Renal pelvis (tissue), 4 donors: ENCODE measurements around the gene FARP1. TPM values are rescaled to one million over a fixed set of nuclear protein-coding genes. Genes with fewer than 3 reads are reported as not detected.
"Not testable (repeated sequence)": the region's sequence is repeated elsewhere in the genome, so short reads cannot be mapped to it uniquely, and the experiment has no call there.

Experiments
- DNase-seq: peaks from one replicate; pipeline ENCODE4 v3.0.0-alpha.2; 2013
- polyA plus RNA-seq, 3 donors: library from polyadenylated mRNA; unstranded; fragments of 120-200 nt; gene quantifications; one replicate each; pipeline ENCODE4 v1.2.1, GENCODE V29; 2013; ENCODE audit not compliant: insufficient read length in 3 of 3

FARP1 gene
- polyA plus RNA-seq, 3 donors = 249 to 303 (median 268) TPM

DNA sequence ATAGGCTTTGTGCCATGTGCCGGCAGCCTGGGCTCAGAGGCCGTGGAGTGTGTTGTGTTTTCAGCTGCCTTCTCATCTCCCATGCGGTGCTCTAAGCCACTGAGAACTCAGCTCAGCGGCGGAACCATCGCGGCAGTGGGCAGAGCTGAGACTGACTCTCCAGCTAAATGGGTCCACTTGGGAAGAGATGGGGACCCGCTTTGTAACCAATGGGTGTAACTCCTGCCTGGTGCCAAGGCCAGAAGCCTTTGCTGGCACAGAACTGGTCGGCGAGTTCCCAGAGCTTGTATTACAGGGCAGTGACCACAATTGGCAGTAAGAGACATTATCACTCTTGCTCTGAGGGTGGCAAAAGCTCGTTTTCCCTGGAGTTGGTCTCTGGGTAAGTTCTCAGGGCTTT lies 251.0 kb downstream of the FARP1 start:
- DNase-seq = no peak

DNA sequence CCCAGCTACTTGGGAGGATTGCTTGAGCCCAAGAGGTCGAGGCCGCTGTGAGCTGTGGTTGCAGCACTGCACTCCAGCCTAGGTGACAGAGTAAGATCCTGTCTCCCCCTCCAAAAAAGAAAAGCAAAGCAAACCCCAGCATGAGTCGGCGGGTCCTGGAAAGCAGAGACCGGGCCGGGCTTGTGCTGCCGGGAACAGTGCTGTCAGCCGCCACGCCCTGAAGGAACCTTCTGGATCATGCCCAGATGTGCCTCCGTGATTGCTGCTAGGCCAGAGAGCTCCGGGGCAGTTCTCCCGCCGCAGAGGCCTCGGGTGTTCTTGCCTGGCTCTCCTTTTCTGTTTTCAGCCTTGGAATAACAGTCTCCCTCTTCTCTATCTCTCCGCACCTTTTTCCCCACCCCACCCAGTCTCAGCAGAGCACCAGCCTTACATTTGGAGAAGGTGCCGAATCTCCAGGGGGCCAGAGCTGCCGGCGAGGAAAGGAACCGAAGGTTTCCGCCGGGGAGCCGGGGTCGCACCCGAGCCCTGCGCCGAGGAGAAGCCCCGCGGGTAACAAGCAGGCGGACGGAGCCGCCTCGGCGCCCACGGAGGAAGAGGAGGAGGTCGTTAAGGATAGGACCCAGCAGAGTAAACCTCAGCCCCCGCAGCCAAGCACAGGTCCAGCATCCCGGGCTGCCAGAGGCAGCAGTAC lies 252.1 kb downstream of the FARP1 start:
- DNase-seq = no peak

DNA sequence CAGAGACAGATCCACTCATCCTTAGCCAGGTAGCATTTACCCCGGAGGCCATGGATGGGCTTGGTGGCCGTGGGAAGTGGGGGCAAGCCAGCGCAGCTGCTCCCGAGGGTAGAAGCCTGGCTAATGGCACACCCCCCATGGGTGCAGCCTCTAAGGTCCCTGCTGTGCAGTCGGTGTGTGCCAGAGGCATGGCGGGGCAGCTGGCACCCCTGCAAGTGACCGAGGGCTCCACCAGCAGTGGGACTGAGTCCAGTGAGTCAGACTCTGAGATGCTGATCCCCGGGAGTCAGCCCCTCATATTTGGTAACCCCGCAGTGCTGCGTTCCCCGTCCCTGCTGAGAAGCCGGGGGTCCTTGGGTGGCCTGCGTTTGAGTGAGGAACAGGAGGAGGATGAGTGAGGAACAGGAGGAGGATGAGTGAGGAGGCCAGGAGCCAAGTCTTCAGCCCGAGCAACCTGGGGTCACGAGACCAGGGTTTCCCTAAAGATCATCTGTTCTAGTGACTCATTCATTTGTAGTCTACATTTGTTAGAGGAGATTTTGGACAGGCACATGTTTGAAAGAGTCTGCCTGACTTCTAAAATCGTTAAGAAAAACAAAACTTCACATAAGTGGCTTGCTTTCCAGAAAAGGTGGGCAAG lies 253.3 kb downstream of the FARP1 start:
- DNase-seq = no peak

DNA sequence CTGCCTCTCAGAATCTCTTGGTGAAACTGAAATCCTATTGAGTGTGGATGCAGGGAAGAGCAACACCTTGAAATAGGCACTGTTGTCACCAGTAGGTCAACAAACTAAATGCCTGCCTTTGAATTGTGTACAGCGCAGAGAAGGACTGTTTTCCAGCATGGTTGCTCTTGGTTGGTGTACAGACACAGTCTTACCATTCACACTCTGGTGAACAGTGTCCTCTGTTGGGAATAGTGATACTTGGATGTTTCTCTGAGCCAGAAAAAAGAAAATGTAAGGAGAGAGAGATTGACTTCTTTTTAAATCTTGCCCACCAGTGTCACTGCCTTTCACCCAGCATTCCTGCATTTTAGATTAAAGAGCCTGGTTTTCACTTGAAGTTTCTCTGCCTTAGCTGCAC lies 254.3 kb downstream of the FARP1 start:
- DNase-seq = no peak

DNA sequence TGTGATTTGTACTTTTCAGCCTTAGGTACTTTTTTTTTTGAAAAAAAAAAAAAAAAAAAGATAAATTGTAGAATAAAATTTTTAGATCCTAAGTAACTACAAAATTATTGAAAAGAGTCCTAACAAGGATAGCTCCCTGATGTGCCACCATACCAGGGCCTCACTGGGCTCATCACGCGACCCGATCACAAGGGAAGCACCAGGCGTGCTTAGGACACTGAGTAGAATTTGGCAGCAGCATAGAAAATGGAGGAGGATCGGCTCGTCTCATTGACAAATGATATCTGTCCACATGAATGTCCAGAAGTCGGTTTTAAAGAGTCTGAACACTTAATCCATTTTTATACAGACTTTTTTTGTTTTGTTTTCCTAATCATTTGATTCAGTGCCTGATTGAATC lies 255.0 kb downstream of the FARP1 start:
- no peak for DNase-seq

DNA sequence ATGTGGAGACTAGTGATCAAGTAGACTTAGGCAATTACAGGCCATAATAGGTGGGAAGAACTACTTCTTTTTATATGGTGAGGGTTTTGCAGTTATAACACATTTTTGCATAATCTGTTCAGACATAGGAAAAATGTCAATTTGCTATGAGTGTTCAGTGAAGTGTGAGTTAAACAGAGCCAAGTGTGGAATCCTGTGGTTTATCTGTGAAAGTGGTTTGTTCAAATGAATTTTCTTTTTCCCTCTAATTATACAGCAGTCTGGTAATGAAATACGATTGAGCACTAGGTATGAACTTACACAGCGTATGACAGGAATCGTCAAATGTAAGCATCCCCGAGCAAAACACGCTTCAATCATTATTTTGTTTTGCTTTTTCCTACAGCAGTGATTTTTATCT lies 255.7 kb downstream of the FARP1 start:
- no peak for DNase-seq

DNA sequence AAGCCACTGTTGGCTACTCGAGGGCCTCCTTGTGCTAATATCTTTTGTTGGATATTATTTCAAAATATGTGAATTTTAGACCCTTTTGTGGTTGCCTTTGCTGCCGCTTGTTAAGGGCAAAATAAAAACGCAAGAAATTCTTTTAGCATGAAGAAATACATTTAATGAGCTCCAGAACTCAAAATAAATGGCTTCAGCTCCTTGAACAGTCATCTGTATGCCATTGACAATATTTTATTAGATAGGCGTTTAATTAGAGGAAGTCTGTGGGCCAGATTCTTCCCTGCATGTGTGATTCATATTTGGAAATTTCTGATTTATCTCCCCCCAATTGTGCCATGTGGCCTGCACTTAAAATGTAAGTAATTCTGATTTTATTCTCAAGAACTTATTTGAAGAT lies 256.9 kb downstream of the FARP1 start:
- no peak for DNase-seq

DNA sequence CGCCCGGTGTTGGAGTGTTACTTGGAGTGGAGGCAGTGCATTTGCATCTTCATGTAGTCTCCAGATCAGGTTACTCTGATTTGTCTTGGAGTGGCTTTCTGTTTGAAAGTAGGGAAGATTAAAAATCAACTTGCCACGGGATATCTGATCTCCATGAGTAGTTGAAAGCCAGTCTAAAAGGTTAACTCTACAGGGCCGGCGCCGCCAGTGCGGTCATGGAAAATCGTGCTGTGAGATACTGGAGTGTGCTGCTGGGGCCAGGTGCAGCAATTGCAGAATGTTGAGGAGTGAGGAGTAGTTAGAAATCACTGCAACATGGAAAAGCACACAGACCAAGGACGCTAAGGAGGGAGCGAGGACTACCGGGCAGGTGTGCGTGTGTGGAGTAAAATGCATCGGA lies 259.0 kb downstream of the FARP1 start:
- DNase-seq = no peak

DNA sequence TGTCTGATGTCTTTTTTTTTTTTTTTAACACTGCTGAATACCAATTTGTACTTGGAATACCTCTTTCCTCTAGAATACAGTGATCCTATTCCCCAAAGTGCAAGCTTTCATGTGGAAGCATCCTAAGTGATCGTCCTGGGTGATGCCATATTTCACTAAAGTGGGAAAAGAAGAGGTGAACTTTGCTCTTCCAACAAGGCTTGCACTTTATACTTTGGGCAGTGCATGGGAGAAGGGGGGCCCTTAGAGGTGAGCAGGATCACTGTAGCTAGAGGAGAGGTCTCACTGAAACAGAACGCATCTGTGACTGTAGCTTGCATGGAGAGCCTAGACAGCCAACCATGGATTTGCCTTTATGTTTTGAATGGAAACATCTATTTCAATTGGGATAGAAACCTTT lies 260.2 kb downstream of the FARP1 start:
- no peak for DNase-seq

DNA sequence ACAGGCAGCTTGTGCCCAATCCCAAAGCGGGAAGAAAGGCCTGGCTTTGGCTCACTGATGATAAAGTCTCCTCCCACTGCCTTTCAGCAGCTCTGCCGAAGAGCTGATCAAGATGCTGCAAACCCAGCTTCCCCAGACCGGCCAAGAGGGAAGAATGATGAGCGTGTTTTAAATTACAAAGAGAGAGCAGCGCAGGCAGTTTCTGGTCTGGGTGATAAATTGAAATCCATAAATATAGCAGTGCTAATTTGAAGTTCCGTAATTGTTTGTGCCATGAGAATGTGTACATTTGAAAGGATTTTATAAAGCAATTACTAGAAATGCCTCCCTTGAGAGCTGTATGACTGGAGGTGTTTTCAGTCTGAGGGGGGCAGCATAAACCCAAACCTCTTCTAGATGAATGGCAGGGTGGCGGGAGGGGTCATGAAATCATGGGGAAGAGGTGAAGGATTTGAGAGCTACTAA lies 262.2 kb downstream of the FARP1 start:
- DNase-seq = no peak

DNA sequence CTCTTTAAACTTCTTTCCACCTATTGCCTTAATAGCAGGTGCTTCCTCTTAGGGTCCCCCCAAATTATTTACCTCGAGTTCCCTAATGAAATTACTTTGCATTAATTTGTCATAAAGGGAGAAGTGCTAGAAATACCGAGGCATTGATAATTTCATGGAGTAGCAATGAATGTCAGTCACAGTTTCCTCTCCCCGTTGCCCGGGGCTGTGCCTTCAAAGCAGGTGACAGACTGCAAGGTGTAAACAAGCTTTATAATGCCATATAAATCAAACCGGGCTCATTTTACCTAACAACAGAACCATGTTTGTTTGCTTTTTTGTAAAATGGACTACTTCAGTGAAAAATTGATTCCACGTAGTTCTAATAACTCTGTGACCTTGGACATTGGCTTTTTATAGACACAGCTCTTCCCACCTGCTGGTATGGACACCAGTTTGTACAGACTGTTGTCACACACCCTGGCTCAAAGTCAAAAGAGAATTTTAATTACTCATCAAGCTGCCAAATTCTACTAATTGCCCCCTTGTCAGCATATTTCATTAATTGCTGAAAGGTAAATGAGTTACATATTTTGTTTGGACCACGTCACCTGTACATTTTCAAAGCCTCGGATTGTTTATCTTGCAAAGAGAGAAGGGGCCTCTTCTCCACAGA lies 262.9 kb downstream of the FARP1 start:
- DNase-seq = no peak

DNA sequence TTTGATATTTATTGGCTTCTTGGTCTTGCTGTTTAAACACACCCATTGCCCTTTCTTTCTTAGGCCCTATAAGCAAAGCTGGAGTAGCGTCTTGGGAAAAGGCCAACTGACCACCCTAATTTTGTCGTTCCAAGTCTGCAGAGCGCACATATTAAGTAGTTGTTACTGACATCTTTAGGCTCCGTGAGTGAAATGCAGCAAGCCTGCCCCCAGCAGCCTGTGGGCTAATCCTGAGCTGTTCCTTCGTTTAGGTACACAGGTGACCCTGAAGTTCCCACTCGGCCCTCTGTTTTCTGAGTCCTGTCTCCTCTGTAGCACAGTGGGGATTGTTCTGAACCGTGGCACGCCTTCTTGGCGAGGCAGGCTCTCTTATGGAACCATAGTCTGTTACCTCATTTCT lies 263.5 kb downstream of the FARP1 start:
- DNase-seq = no peak

DNA sequence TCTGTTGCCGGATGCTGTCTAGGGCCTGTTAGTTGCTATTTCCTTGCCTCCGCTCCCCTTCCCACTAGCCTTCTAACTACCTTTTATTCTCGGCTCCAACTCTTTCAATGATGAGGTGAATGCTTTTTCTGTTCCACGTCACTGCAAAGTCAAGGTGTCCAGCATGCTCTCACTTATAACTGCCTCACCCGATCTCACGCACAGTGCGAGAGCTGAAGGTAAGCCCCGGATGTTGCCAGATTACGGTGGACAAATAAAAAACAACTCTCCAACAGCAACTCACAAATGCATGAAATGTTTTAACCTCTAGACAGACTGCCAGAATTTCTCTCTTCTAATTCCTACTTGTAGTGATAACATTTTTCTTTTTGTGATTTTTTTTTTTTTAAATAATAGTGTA lies 264.1 kb downstream of the FARP1 start:
- DNase-seq = no peak

DNA sequence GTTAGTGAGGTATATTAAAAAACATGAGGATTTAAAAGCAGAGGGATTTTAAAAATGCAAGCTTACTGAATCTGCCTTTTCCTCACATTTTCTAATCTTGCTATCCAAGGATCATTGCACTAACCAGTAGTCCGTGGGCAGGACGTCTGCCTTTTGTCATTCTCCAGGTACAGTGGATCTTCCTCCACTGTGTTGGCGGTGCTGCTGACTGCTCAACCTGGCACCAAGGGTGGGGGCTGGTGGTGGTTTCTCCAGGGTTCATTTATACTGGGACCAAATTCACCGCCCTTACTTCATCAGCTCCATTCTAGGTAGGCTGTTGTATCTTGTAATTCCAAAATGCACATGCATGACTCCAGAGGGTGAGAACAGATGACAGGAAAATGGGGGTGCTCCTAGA lies 264.7 kb downstream of the FARP1 start:
- DNase-seq = no peak

DNA sequence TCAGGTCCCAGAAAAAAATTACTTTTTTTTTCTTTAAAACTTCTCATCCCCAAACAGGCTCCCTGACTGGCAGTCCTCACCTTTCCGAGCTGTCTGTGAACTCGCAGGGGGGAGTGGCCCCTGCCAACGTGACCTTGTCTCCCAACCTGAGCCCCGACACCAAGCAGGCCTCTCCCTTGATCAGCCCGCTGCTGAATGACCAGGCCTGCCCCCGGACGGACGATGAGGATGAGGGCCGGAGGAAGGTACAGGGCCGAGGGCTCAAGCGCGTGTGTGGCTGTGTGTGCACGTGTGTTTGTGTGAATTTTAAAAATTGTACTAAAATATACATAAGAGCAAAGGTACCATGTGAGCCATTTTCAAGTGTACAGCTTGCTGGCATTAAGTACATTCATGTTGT lies 266.4 kb downstream of the FARP1 start:
- DNase-seq = no peak

DNA sequence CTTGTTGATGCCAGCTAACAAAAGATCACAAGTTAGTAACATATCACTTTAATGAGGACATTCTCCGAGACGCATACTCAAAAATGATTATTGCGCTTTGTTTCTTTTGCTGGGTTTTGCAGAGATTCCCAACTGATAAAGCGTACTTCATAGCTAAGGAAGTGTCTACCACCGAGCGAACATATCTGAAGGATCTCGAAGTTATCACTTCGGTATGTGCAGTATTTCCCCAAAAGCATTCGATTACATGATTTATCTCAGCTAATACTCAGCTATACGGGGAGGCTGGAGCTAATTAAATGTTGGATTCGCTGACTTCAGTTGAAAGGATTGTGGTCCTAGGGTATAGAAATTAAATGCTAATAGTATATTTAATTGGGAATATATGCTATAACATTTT lies 267.7 kb downstream of the FARP1 start:
- no peak for DNase-seq

DNA sequence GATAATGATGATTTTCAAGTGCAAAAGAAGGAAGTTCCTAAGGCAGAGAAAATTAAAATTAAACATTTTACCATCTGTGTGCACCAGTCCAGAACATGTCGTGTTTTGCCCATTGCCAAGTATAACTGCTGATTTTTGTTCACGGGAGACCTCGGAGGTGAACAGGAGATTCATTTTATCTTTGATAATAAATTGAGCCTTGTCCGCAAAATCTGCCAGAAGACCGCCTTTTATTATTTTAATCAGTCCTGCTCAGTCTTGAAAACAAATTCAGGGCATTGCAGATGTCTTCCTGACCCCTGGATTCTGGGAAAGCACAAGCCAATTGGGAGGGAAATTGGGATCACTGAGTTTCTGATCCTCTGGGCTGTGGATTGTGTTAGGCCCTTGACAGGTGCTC lies 268.1 kb downstream of the FARP1 start:
- DNase-seq = no peak

DNA sequence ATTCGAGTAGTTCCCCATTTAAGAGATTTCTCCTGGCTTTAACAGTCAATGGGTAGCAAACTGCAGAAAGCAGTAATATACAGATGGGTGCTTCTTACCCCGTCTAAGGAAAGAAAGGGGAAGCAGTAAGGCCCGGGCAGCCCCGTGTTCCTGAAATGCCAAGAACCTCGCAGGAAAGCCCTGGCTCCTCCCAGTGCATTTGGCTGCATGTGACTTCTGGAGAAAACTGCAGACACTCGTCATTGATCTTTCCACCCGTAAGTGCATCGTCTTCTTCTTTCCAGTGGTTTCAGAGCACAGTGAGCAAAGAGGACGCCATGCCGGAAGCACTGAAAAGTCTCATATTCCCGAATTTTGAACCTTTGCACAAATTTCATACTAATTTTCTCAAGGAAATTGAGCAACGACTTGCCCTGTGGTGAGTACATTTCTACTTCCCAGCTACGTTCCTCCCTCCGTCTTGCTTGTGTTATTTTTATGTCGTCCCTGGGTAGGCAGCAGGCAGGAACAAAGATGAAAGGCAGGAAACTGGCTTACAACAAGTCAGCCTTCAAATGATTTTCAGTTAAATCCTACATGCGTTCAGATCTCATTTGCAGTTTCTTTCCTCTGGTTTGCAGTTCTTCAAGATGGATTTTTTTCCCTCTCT lies 268.8 kb downstream of the FARP1 start:
- no peak for DNase-seq

DNA sequence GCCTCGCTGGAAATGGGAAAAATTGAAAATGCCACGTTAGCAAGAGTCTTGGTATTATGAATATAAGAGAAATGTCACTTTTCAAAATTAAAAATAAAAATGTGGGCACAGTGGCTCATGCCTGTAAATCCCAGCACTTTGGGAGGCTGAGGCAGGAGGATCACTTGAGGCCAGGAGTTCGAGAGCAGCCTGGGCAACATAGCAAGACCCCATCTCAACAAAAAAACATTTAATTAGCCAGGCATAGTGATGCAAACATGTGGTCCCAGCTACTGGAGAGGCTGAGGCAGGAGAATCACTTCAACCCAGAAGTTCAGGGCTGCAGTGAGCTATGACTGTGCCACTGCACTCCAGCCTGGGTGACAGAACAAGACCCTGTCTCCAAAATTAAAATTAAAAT lies 270.4 kb downstream of the FARP1 start:
- DNase-seq = not testable (repeated sequence)

DNA sequence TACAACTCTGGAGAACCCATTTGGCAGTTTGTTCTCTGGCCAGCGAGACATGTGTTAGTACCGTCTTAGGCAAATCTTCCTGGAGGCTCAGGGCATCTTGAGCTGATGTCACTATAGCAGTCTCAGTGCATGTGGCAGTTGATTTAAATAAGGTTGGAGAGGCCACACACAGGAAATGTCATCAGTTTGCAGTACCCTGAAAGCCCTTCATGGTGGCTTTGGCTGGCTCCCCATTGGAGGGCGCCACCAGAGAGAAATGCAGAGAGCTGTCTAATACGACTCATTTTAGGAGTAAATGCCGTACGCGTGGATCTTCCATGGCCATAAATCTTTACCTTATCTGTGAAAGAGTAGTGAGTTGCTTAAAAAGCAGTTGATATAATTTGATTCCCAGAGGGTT lies 270.9 kb downstream of the FARP1 start:
- DNase-seq = no peak

DNA sequence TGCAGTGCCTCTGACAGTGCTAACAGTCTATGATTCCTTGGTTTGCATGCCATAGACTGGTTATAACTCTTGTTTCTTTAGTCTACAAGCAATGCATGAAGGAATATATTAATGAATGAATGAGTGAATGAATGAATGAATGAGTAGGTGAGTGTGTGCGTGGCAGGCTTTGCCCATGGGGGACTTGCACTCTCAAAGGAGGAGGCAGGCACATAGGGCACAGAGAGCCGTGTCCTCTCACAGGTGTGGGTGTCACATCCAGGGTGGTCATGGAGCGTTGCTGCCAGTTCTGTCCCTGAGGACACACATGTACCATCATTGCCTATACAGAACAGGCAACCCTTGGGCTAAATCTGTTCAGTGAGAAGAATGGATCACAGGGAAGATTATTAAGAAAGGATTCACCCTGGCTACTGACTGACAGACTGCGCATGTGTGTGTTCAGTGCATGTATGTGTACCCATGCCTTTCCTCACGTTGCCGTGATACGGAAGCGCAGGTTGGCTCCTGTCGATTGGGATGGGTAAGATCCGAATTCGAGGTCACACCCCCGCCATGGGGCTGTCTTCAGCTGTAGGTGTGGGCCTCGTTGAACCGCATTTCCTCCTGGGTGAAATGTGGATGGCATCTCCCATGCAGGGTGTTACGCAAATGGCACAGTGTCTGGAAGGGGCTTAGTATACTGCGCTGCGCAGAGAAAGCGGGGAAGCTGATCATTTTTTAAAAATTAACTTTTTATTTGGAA lies 272.6 kb downstream of the FARP1 start:
- DNase-seq = no peak

DNA sequence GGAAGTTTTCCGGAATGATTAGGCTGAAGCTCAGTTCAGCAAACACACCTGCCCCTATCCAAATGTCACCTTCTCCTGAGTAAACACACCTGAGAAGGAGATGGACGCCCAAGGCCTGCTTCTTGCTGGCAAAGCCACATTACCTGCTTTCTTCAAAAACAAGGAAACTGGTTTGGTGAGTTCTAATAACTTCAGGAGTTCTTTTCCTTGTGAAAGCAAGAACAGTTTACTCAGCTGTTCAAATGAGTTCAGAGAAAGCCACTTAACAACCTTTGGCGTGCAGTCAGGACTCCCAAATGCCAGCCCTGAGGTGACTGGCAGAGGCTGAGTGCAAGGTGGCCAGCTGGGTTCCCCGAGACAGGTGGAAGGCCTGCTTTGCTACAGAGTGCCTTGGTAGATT lies 273.5 kb downstream of the FARP1 start:
- DNase-seq = peak; percentile 52
